ENCODE results near the gene AHCY.
"Not testable (repeated sequence)": the region's sequence is repeated elsewhere in the genome, so short reads cannot be mapped to it uniquely, and the experiment has no call there.

Gene AHCY

DNA sequence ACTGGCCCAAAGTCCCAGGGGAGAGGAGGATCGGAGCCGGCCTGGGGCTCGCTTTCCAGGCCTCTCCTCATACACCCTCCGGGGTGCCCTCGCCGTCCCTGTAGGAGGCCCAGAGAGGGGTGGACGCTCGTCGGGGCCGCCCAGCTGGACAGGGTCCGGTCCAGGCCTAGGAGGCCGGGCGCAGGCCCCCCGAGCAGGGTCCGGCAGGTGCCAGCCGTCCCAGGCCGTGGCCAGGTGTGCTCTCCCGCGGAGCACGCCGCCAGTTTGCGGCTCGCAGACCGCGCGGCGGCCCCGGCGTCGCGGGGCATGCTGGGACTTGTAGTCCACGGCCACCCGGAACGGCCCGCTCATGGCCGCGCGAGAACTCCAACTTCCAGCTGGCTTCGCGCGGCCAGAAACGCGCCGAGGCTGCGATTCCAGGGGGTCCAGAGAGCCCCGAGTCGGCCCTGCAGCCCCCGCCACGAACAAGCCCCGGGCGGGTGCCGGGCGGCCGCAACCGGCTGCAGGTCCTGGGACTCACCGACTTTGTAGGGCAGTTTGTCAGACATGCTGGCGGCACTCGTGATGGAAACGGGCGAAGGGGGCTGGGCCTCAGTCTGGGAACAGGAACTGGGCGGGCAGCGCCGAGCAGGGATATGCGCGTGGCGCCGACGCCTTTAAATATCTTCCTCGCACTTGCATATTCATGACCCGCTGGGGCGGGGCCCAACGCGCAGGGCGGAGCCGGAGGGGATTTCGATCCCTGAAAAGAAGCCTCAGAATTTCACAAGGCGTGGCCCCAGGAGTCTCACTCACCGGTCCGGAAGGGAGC is at the start of gene AHCY:
Gene AHCY, minus strand, starts transcription at position 633 of the 811 bp plus-strand sequence. Its CDS starts 85 bp downstream, at position 548.
- peak; percentile 93 for DNase-seq (ENCODE audit: low spot score)

DNA sequence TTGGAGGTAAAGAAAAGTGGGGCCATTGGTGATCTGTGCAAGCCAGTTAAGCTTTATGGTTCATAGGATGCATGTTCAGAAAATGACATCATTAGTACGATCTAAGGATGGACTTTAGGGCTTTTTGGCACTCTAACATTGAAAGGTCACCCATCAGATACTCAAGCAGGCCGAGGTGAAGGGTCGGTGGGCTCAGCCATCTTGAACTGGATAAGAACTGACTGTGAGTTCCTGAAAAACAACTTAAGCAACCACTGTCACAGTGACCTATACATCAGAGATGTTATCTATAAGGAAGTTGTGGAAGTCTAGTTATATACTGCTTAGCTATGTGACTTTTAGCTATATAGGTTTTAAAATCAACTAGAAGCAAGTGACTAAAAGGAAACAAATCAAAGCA is 46.9 kb upstream of the AHCY start:
- no peak for DNase-seq (ENCODE audit: low spot score)

DNA sequence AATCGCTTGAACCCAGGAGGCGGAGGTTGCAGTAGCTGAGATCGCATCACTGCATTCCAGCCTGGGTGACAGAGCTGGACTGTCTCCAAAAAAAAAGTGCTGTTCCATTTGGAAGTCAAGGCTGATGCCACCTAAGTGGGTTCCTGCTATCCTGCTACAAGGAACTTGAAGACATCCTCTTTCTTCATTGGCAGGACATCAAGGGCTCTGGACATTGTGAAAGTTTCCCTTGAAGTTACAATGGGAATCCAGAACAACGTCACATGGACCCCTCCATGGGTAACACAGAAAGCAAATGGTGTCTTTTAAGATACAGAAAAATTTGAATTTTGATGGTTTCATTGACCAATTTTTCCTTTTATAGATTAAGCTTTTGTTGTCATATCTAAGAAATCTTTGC is 44.4 kb upstream of the AHCY start:
- DNase-seq (ENCODE audit: low spot score): no peak

DNA sequence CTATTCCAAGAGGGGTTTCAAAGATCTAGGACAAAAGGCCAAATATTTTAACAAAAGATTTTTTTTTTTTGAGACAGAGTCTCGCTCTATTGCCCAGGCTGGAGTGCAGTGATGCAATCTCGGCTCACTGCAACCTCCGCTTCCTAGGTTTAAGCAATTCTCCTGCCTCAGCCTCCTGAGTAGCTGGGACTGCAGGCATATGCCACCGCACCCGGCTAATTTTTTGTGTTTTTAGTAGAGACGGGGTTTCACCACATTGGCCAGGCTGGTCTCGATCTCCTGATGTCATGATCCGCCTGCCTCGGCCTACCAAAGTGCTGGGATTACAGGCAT is 43.3 kb upstream of the AHCY start:
- not testable (repeated sequence) for DNase-seq (ENCODE audit: low spot score)

DNA sequence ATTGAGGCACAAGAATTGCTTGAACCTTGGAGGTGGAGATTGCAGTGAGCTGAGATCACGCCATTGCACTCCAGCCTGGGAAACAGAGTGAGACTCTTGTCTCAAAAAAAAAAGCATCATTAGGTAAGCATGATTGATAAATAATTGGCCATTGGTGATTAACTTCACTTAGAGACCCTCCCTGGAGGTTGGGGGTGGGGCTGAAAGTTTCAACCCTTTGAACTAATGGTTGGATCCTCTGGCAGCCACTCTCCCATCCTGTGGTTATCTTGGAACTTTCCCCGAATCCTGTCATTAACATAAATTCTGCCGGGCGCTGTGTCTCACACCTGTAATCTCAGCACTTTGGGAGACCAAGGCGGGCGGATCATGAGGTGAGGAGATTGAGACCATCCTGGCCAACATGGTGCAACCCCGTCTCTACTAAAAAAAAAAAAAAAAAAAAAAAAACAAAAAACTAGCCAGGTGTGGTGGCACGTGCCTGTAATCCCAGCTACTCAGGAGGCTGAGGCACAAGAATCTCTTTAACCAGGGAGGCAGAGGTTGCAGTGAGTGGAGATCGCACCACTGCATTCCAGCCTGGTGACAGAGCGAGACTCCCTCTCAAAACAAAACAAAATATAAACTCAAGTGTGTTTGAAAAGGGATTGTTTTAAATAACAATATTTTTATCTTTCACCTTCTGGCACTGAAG is 42.8 kb upstream of the AHCY start:
- DNase-seq (ENCODE audit: low spot score): not testable (repeated sequence)

DNA sequence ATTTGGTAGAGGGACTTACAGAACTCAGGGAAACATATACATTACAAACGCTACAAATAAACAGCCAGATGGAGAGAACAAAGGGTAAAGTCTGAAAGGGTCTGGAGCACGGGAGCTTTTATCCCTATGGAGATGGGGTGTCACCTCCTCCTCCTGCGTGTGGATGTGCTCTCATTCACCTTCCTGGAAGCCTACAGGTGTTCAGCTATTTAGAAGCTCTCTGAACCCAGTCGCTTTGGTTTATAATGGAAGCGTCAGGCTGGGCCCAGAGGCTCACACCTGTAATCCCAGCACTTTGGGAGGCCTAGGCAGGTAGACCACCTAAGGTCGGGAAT is 42.2 kb upstream of the AHCY start:
- no peak for DNase-seq (ENCODE audit: low spot score)

DNA sequence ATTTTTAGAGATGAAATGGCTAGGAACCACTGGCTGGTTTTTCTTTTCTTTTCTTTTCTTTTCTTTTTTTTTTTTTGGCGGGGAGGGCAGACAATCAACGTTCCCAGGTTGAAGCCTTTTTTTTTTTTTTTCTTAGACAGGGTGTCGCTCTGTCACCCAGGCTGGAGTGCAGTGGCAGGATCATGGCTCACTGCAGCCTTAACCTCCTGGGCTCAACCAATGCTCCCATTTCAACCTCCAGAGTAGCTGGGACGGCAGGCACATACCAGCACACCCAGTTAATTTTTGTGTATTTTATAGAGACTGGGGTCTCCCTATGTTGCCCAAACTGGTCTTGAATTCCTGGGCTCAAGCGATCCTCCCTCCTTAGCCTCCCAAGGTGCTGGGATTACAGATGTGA is 41.1 kb upstream of the AHCY start:
- DNase-seq (ENCODE audit: low spot score): no peak

DNA sequence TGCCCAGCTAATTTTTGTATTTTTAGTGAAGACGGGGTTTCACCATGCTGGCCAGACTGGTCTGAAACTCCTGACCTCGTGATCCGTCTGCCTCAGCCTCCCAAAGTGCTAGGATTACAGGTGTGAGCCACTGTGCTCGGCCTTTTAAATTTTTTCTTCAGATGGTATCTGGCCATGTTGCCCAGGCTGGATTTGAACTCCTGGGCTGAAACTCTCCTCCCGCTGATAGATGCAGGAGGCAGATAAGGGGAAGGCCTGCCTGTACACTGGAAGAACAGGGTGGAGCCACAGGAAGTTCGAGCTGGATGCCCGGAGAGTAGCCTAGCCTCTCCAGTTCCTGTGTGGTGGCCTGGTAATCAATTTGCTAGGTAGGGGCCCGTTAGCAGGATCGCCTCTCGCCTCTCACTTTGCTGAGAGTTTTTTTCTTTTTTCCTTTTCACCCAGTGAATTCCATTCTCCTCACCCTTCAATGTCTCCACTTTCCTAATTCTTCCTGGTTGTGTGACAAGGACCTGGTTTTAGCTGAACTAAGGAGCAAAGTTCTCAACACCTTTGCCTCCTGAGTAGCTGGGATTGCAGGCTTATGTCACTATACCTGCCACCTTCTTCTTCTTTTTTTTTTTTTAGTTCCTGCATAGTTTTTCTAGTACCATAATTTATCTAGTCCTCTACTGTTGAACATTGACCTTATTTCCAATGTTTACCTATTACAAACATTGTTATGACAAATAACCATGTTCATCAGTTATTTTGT is 40.5 kb upstream of the AHCY start:
- DNase-seq (ENCODE audit: low spot score): no peak

DNA sequence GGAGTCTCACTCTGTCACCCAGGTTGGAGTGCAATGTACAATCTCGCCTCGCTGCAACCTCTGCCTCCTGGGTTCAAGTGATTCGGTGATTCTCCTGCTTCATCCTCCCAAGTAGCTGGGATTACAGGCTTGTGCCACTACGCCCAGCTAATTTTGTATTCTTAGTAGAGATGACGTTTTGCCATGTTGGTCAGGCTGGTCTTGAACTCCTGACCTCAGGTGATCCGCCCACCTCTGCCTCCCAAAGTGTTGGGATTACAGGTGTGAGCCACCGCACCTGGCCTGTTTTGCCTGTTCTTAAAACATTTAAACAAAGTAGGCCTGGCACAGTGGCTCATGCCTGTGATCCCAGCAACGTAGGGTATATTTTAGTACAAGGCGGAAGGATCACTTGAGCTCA is 38.0 kb upstream of the AHCY start:
- not testable (repeated sequence) for DNase-seq (ENCODE audit: low spot score)

DNA sequence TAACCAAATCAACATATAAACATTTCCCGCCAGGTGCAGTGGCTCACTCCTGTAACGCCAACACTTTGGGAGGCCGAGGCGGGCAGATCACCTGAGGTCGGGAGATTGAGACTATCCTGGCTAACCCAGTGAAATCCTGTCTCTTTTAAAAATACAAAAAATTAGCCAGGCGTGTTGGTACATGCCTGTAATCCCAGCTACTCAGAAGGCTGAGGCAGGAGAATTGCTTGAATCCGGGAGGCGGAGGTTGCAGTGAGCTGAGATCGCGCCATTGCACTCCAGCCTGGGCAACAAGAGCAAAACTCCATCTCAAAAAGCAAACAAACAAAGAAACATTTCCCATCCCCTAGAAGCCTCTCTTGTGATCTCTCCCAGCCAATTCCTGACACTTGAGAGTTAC is 37.6 kb upstream of the AHCY start:
- DNase-seq (ENCODE audit: low spot score): not testable (repeated sequence)

DNA sequence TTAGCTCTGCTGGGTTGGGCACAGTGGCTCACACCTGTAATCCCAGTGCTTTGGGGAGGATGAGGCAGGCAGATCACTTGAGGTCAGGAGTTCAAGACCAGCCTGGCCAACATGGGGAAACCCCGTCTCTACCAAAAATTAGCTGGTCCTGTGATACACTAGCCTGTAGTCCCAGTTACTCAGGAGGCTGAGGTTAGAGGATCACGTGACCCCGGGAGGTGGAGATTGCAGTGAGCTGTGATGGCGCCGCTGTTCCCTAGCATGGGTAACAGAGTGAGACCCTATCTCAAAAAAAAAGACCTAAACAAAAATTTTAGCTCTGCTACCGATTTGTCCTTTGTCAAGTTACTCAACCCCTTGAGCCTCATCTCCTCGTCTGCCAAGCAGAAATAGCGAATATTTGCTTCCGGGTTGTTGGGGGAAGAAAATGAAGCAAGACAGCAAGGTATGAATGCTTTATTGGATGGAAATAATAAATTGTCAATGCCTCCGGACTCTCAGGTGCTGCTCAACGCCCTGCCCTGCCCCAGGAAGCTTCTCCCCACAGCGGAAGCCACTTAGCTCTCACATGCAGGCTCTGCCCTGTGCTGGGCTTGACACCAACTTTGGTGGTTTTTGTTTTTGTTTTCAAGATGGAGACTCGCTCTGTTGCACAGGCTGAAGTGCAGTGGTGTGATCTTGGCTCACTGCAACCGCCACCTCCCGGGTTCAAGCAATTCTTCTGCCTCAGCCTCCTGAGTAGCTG is 35.0 kb upstream of the AHCY start:
- no peak for DNase-seq (ENCODE audit: low spot score)

DNA sequence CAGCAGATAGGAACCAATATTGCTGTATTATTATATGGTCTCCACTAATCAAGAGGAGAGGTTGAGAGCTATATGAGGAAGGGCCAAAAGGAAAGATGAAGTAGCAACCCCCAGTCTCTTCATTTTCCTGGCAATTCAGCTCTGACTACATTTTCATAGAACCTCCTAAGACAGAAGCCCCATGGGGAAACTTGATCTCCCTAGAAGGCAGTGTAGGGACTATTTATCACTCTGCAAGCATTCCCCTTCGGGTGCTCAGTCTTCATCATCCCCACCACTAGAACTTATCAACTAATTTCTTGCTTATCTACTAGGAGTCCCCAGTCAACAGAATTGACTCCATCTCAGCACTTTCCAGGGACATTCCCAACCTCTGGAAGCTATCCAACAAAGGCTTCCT is 34.4 kb upstream of the AHCY start:
- DNase-seq (ENCODE audit: low spot score): no peak

DNA sequence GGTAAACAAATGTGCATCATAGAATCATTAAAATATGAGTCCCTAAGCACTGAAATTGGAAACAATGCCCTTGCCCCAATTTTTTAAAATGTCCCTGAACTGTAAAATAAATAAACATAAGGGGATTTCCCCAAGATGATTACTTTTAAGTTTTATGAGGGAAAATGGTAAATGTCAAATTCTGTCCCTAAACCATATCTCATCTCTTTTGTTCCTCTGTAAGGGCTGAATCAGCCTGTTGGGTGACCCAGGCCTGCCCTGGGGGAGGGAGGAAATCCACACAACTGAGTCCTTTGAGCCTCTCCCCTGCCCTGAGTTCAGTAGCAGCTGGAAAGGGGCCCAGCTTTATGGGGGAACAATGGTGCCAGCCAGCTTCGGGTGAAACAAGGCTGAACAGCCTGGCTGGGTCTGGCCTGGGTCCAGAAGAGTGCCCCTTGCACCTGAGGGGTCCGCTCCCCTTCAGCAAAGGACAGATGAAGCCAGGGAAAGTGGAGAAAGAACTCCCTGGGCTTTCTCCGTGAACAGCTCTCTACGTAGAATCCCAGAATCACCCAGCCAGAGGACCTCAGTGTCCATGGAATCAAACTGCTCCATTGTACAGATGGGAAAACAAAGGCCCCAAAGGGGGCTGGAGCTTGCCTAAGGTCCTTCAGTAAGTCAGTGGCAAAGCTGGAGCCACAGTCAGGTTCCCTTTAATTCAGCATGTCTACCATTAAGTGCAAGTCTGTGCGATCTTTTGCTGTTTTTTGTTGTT is 31.7 kb upstream of the AHCY start:
- no peak for DNase-seq (ENCODE audit: low spot score)

DNA sequence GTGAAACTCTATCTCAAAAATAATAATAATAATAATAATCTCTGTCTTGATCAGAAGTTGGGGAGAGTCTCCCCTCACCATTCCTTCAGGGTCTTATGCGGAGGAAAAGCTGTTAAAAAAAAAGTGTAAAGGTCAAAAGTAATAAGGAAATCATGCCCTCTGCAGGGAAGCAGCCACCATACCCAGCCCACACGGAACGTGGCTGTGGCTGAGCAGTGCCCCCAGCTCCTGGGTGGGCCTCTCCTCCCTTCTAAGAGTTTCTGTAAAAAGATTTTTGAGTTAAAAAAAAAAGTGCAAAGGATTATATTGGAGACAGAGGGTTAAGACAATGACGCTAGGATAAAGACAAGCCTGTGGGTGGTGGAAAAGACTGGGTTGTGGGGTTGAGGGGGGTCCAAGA is 30.6 kb upstream of the AHCY start:
- no peak for DNase-seq (ENCODE audit: low spot score)

DNA sequence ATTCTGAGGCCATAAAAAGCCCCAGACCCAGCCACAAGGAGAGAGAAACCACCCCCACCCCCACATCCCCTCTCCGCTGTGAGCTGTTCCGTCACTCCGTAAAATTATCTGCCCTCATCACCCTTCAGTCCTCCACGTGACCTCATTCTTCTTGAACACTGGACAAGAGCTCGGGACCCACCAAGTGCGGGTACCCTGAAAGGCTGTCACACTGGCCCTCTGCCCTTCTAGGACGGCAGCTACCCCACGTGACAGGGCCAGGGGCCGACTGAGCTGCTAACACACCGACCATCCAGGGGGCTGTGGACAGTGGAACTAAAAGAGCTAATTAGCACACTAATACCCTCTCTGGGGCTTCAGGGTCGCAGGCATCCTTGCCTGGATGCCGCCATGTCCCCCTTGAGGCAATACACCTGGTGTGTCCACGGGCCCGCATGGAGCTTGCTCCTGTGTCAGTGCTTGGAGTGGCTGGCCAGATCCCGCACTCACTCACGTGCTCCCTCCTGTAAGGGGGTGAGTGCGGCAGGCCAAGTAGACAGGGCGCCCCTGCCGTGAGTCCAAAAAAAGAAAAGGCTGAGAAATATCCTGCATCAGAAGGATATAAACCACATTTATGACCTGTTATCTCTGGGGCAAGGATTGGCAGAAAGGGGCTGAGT is 29.2 kb upstream of the AHCY start:
- no peak for DNase-seq (ENCODE audit: low spot score)

DNA sequence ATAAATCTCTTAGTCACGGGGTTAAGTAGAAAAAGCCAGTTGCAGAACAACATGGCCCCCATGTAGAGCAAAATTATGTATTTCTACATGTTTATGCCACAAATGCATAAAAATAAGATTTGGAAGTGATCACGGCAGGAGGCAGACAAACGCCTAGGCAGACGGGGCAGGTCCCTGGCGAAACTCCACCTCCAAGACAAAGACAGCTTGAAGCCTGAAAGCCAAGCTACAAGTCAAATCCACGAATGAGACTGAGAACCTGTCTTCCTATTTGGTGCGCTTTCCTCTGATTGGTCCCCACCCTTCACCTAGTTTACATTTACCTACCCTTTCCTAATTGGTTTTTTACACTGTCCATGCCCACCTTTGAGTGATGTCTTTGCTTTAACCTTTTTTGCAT is 28.7 kb upstream of the AHCY start:
- no peak for DNase-seq (ENCODE audit: low spot score)

DNA sequence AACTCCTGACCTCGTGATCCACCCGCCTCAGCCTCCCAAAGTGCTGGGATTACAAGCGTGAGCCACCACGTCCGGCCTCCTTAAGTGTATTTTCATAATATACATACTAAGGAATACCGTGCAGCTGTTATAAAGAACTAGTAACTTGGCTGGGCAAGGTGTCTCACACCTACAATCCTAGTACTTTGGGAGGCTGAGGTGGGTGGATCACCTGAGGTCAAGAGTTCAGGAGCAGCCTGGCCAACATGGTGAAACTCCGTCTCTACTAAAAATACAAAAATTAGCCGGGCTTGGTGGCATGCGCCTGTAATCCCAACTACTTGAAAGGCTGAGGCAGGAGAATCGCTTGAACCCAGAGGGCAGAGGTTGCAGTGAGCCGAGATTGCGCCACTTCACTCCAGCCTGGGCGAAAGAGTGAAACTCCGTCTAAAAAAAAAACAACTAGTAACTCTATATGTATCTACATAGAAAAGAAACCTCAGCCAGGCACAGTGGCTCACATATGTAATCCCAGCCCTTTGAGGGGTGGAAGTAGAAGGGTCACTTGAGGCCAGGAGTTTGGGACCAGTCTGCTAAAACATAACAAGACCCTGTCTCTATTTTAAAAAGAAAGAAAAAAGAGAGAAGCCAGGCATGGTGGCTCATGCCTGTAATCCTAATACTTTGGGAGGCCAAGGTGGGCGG is 27.8 kb upstream of the AHCY start:
- DNase-seq (ENCODE audit: low spot score): not testable (repeated sequence)

DNA sequence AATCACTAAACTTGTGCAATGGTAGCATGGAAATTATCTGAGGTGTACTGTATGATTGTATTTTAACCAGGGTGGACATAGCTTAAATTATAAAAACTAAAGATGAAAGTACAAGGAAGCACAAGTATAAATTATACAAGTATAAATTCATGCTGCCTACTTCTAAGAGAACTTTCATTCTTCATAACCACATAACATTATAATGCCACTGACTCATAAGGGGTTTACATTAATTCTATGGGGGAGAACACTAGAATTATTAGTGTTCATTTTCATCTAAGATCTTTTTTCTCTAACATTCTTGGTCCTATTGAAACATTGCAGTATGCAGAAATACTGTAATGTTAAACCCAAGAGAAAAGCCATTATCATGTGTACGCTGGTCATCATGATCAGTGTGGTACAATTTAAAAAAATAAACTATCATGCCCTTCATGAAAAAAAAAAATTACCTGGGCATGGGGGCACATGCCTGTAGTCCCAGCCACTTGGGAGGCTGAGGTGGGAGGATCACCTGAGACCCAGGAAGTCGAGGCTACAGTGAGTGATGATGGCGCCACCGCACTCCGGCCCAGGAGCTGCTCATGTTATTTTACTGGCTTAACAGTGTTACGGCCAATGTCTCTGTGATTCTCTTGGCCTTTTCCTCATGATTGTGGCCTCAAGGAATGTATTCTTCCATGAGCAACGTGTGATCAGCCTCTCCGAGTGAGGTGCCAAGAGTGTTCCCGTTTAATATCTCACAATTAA is 25.9 kb upstream of the AHCY start:
- DNase-seq (ENCODE audit: low spot score): no peak

DNA sequence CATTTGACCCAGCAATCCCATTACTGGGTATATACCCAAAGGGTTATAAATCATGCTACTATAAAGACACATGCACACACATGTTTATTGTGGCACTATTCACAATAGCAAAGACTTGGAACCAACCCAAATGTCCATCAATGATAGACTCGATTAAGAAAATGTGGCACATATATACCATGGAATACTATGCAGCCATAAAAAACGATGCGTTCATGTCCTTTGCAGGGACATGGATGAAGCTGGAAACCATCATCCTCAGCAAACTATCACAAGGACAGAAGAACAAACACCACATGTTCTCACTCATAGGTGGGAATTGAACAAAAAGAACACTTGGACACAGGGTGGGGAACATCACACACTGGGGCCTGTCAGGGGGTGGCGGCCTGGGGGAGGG is 25.1 kb upstream of the AHCY start:
- DNase-seq (ENCODE audit: low spot score): not testable (repeated sequence)

DNA sequence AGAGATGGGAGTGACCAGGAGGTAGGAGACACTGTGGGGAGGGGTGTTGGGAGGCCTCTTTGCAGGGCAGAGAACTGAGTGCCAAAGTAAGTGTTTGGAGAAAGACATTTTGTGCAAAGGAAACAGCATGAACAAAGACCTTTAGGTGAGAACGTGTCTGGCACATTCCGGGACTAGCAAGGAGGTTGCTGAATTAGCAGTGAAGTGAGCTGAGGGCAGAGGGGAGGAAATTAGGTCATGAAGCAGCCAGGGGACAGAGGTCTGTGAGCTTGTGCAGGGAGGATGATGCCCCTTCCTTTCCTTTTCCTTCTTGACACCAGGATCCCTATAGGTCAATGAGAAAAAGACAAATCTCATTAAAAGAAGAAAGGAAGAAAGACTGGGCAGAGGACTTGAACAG is 21.4 kb upstream of the AHCY start:
- DNase-seq (ENCODE audit: low spot score): no peak

Measured in hematopoietic multipotent progenitor cell treated with erythropoietin and hydrocortisone succinate and interleukin-3 and kit ligand, for 17 days (in vitro differentiated cells).